Hepatocyte (in vitro differentiated cells): ENCODE data around the gene UBTD1. TPM values are rescaled to one million over a fixed set of nuclear protein-coding genes. Genes with fewer than 3 reads are reported as not detected.
"Not testable (repeated sequence)": the region's sequence is repeated elsewhere in the genome, so short reads cannot be mapped to it uniquely, and the experiment has no call there.

Source experiments
- DNase-seq: peaks from one replicate; pipeline ENCODE4 v3.0.0-alpha.2; 2016; ENCODE audit warnings: low spot score
- H2AFZ ChIP-seq: fragments of 200-600 bp; sonication (generic); 2 replicates; pipeline ENCODE4 v1.6.0; 2016; ENCODE audit warnings: antibody characterized with exemption, mild to moderate bottlenecking
- H3K27ac ChIP-seq: fragments of 200-600 bp; sonication (generic); 2 replicates; pipeline ENCODE4 v1.5.1; 2016; ENCODE audit warnings: mild to moderate bottlenecking
- H3K27me3 ChIP-seq: fragments of 200-600 bp; sonication (generic); 2 replicates; pipeline ENCODE4 v1.6.1; 2016
- H3K36me3 ChIP-seq: fragments of 200-600 bp; sonication (generic); replicated peaks from 2 replicates; pipeline ENCODE4 v1.5.1; 2016; ENCODE audit warnings: low read depth; ENCODE audit not compliant: insufficient read depth
- H3K4me1 ChIP-seq: fragments of 200-600 bp; sonication (generic); 2 replicates; pipeline ENCODE4 v1.5.1; 2016; ENCODE audit warnings: mild to moderate bottlenecking, moderate library complexity; ENCODE audit not compliant: insufficient read depth
- H3K4me2 ChIP-seq: fragments of 200-600 bp; sonication (generic); 2 replicates; pipeline ENCODE4 v1.6.0; 2016
- H3K4me3 ChIP-seq: fragments of 200-600 bp; sonication (generic); 2 replicates; pipeline ENCODE4 v1.5.1; 2016; ENCODE audit warnings: mild to moderate bottlenecking
- H3K79me2 ChIP-seq: fragments of 200-600 bp; sonication (generic); 2 replicates; pipeline ENCODE4 v1.6.0; 2017; ENCODE audit warnings: mild to moderate bottlenecking
- H3K9me2 ChIP-seq: fragments of 200-600 bp; sonication (generic); replicated peaks from 2 replicates; pipeline ENCODE4 v1.6.0; 2017; ENCODE audit warnings: mild to moderate bottlenecking; ENCODE audit not compliant: insufficient read depth
- H3K9me3 ChIP-seq: fragments of 200-600 bp; sonication (generic); 2 replicates; pipeline ENCODE4 v1.5.1; 2016; ENCODE audit warnings: low read depth, mild to moderate bottlenecking
- H4K20me1 ChIP-seq: fragments of 200-600 bp; sonication (generic); 2 replicates; pipeline ENCODE4 v1.6.0; 2016; ENCODE audit warnings: mild to moderate bottlenecking; ENCODE audit not compliant: insufficient read depth, poor library complexity, severe bottlenecking
- EZH2 ChIP-seq: fragments of 200-600 bp; sonication (generic); IDR thresholded peaks from 2 replicates; pipeline ENCODE4 v1.6.1; 2016; ENCODE audit warnings: antibody characterized with exemption, mild to moderate bottlenecking, borderline replicate concordance
- EZH2phosphoT487 ChIP-seq: fragments of 200-600 bp; sonication (generic); IDR thresholded peaks from one replicate; pipeline ENCODE4 v1.6.1; 2018; ENCODE audit warnings: antibody characterized with exemption, mild to moderate bottlenecking, low read depth, moderate library complexity; ENCODE audit not compliant: unreplicated experiment, severe bottlenecking
- whole genome bisulfite sequencing: methylation state at CpG from one replicate; pipeline ENCODE4 v1.1.6; 2016; ENCODE audit warnings: low lambda C conversion rate; ENCODE audit errors: missing lambda C conversion rate; 5-methylcytosine and 5-hydroxymethylcytosine counted together
- polyA plus RNA-seq: library from polyadenylated mRNA; unstranded; fragments of >200 nt; fragmentation: Nextera tagmentation; extraction: Ambion mirVana; gene quantifications from 2 replicates; pipeline ENCODE4 v1.2.1, GENCODE V29; 2016
- total RNA-seq: library from RNA; depleted of rRNA; stranded (reverse); fragments of >200 nt; gene quantifications from 2 replicates; pipeline ENCODE4 v1.2.3, GENCODE V29; 2014
- TF ChIP-seq, protein P1 (sequence below): fragments of 200-600 bp; sonication (generic); IDR thresholded peaks from 2 replicates; pipeline ENCODE4 v1.5.1; 2016; ENCODE audit warnings: antibody characterized with exemption, mild to moderate bottlenecking; ENCODE audit not compliant: poor library complexity

UBTD1 gene
- total and polyA plus RNA-seq, 2 experiments from 2014 or later: 12.8 to 37.0 TPM

DNA sequence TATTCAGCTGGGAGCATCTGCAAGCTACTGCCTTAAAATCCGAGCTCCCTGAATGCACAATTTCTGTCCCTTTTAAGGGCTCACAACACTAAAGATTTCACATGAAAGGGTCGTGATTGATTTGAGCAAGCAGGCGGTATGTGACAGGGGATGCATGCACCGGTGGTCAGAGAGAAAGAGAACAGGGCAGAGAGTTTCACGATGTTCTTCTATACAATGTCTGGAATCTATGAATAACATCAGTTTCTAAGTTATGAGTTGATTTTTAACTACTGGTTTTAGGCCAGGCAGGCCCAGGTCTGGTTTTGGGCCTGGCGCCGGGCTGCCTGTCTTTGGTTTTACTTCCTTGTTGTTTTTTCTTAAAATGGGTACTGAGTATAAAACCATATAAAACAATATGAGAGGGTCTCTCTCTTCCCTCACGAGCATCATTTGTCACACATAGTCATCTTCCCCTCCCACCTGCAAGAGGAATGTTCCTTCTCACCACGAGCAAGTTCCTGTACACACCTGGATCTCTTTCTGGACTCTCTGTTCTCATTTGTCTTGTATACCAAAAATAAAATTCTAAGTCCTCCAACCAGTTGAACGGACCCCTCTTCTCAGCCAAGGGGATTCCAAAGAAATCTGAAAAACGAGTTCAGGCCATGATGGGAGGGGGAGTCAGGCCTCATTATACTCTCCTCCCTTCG lies 62.8 kb downstream of the UBTD1 start:
- H3K4me3 ChIP-seq, H3K36me3 ChIP-seq, H3K9me2 ChIP-seq, H3K4me1 ChIP-seq, H3K4me2 ChIP-seq, H3K27me3 ChIP-seq, H3K79me2 ChIP-seq, H4K20me1 ChIP-seq, DNase-seq, H3K9me3 ChIP-seq, H3K27ac ChIP-seq, H2AFZ ChIP-seq: not testable (repeated sequence)
- WGBS: 91% methylated on average over 12 of the region's 12 CpGs

- not testable (repeated sequence) for H4K20me1 ChIP-seq, DNase-seq, H3K79me2 ChIP-seq, H3K27me3 ChIP-seq, H2AFZ ChIP-seq, H3K36me3 ChIP-seq, H3K9me2 ChIP-seq, H3K4me2 ChIP-seq, H3K27ac ChIP-seq, H3K9me3 ChIP-seq, H3K4me3 ChIP-seq, H3K4me1 ChIP-seq
- WGBS: 100% methylated on average over 5 of the region's 5 CpGs
Observed at GRCh38 chr10:97562329-97562728, 63.6 kb downstream of the UBTD1 start.

GRCh38 chr10:97563337-97563736 lies 64.6 kb downstream of the UBTD1 start:
- TF ChIP-seq, protein P1, sequence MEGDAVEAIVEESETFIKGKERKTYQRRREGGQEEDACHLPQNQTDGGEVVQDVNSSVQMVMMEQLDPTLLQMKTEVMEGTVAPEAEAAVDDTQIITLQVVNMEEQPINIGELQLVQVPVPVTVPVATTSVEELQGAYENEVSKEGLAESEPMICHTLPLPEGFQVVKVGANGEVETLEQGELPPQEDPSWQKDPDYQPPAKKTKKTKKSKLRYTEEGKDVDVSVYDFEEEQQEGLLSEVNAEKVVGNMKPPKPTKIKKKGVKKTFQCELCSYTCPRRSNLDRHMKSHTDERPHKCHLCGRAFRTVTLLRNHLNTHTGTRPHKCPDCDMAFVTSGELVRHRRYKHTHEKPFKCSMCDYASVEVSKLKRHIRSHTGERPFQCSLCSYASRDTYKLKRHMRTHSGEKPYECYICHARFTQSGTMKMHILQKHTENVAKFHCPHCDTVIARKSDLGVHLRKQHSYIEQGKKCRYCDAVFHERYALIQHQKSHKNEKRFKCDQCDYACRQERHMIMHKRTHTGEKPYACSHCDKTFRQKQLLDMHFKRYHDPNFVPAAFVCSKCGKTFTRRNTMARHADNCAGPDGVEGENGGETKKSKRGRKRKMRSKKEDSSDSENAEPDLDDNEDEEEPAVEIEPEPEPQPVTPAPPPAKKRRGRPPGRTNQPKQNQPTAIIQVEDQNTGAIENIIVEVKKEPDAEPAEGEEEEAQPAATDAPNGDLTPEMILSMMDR: no peak
- no peak for TF ChIP-seq EZH2phosphoT487
- no peak for TF ChIP-seq EZH2
- no peaks in the 10 kb centered on the region for H3K9me3 ChIP-seq
- no peak overlapping the region for H2AFZ ChIP-seq
- no peaks in the 10 kb centered on the region for H3K27me3 ChIP-seq
- WGBS: 90% methylated on average over 4 of the region's 4 CpGs
- H4K20me1 ChIP-seq: no peaks in the 10 kb centered on the region
- no peaks in the 10 kb centered on the region for H3K9me2 ChIP-seq
- no peaks in the 10 kb centered on the region for H3K36me3 ChIP-seq
- no peak overlapping the region for H3K4me2 ChIP-seq
- no peak overlapping the region for H3K4me3 ChIP-seq
- H3K79me2 ChIP-seq: no peaks in the 10 kb centered on the region
- DNase-seq: no peak
- H3K27ac ChIP-seq: no peak overlapping the region
- no peaks in the 10 kb centered on the region for H3K4me1 ChIP-seq

GRCh38 chr10:97564776-97565175 lies 66.1 kb downstream of the UBTD1 start:
- Histone ChIP-seq H4K20me1 (no peaks in the 10 kb centered on the region), H3K9me2 (no peaks in the 10 kb centered on the region), H3K9me3 (no peaks in the 10 kb centered on the region), H3K27me3 (no peaks in the 10 kb centered on the region), H2AFZ (no peak overlapping the region), H3K4me1 (no peaks in the 10 kb centered on the region), H3K4me2 (no peak overlapping the region), H3K4me3 (no peak overlapping the region), H3K79me2 (no peaks in the 10 kb centered on the region), H3K36me3 (no peaks in the 10 kb centered on the region), H3K27ac (no peak overlapping the region)
- no peak for DNase-seq
- 86% methylated on average over 4 of the region's 4 CpGs for WGBS
- TF ChIP-seq EZH2: no peak
- no peak for TF ChIP-seq EZH2phosphoT487
- TF ChIP-seq, protein P1: no peak
